Nephron (organoid): Measurements from ENCODE around the gene FBXW4.

Experiments
- H3K27ac Mint-ChIP-seq, 3 experiments: 2 replicates each; pipeline ENCODE4 v1.8.0; 2020; ENCODE audit warnings: mixed read lengths in 3 of 3, mild to moderate bottlenecking in 2 of 3, moderate library complexity in 1 of 3
- H3K27me3 Mint-ChIP-seq: 2 replicates; pipeline ENCODE4 v1.8.0; 2021; ENCODE audit warnings: low read depth, mild to moderate bottlenecking, moderate library complexity, mixed read lengths
- H3K36me3 Mint-ChIP-seq: 2 replicates; pipeline ENCODE4 v1.8.0; 2020; ENCODE audit warnings: low read depth, mixed read lengths
- H3K4me1 Mint-ChIP-seq: 2 replicates; pipeline ENCODE4 v1.8.0; 2020; ENCODE audit warnings: mixed read lengths
- H3K4me3 Mint-ChIP-seq, 3 experiments: 2 replicates each; pipeline ENCODE4 v1.8.0; 2020; ENCODE audit warnings: mild to moderate bottlenecking in 3 of 3, mixed read lengths in 3 of 3, moderate library complexity in 2 of 3
- H3K9me3 Mint-ChIP-seq: 2 replicates; pipeline ENCODE4 v1.8.0; 2020; ENCODE audit warnings: mixed read lengths
- CTCF ChIP-seq, 3 experiments: fragments of 200-600 bp; sonication (generic); IDR thresholded peaks; one replicate each; pipeline ENCODE4 v1.5.0; 2021; ENCODE audit warnings: antibody characterized with exemption in 3 of 3; ENCODE audit not compliant: unreplicated experiment in 3 of 3

The FBXW4 gene

GRCh38 chr10:101578192-101578591, 116.8 kb downstream of the FBXW4 start:
- no peaks in the 10 kb centered on the region for H3K9me3 Mint-ChIP-seq
- H3K4me1 Mint-ChIP-seq, result no peaks in the 10 kb centered on the region
- TF ChIP-seq CTCF (IDR thresholded peaks at IDR 0.05; ENCODE audit: unreplicated experiment in 3 of 3), result no peak
- peaks cover 16% of the 10 kb centered on the region for H3K36me3 Mint-ChIP-seq
- no peak overlapping the region for H3K4me3 Mint-ChIP-seq
- H3K27ac Mint-ChIP-seq, result peak overlapping the region in 1 of 3 experiments; percentile 74
- peaks cover 3% of the 10 kb centered on the region for H3K27me3 Mint-ChIP-seq

GRCh38 chr10:101577121-101577871, 117.7 kb downstream of the FBXW4 start:
- Mint-ChIP-seq H3K9me3 (no peaks in the 10 kb centered on the region), H3K4me3 (no peak overlapping the region), H3K4me1 (no peaks in the 10 kb centered on the region), H3K27ac (no peak overlapping the region), H3K27me3 (peaks cover 8% of the 10 kb centered on the region), H3K36me3 (peaks cover 12% of the 10 kb centered on the region)
- TF ChIP-seq CTCF (IDR thresholded peaks at IDR 0.05; ENCODE audit: unreplicated experiment in 3 of 3), result no peak

GRCh38 chr10:101576211-101576863, 118.6 kb downstream of the FBXW4 start:
- no peak overlapping the region for H3K4me3 Mint-ChIP-seq
- H3K36me3 Mint-ChIP-seq, result peaks cover 9% of the 10 kb centered on the region
- H3K27ac Mint-ChIP-seq, result no peak overlapping the region
- H3K27me3 Mint-ChIP-seq, result peaks cover 8% of the 10 kb centered on the region
- H3K4me1 Mint-ChIP-seq, result no peaks in the 10 kb centered on the region
- H3K9me3 Mint-ChIP-seq, result no peaks in the 10 kb centered on the region
- no peak for TF ChIP-seq CTCF (IDR thresholded peaks at IDR 0.05; ENCODE audit: unreplicated experiment in 3 of 3)

GRCh38 chr10:101575580-101576210, 119.3 kb downstream of the FBXW4 start:
- H3K27ac Mint-ChIP-seq, result no peak overlapping the region
- no peaks in the 10 kb centered on the region for H3K4me1 Mint-ChIP-seq
- no peak overlapping the region for H3K4me3 Mint-ChIP-seq
- peaks cover 13% of the 10 kb centered on the region for H3K27me3 Mint-ChIP-seq
- H3K36me3 Mint-ChIP-seq, result peaks cover 9% of the 10 kb centered on the region
- no peaks in the 10 kb centered on the region for H3K9me3 Mint-ChIP-seq
- no peak for TF ChIP-seq CTCF (IDR thresholded peaks at IDR 0.05; ENCODE audit: unreplicated experiment in 3 of 3)

- H3K4me3 Mint-ChIP-seq, result no peak overlapping the region
- peaks cover 9% of the 10 kb centered on the region for H3K36me3 Mint-ChIP-seq
- TF ChIP-seq CTCF (IDR thresholded peaks at IDR 0.05; ENCODE audit: unreplicated experiment in 3 of 3), result no peak
- no peak overlapping the region for H3K27ac Mint-ChIP-seq
- H3K27me3 Mint-ChIP-seq, result peaks cover 13% of the 10 kb centered on the region
- H3K4me1 Mint-ChIP-seq, result no peaks in the 10 kb centered on the region
- no peaks in the 10 kb centered on the region for H3K9me3 Mint-ChIP-seq
Observed at GRCh38 chr10:101575091-101575490, 119.9 kb downstream of the FBXW4 start.
